GM19468 (cell line): ENCODE data around the gene NFYC.
"Not testable (repeated sequence)": the region's sequence is repeated elsewhere in the genome, so short reads cannot be mapped to it uniquely, and the experiment has no call there.

Experiments
- ATAC-seq: cut with Tn5 transposase; IDR thresholded peaks from one replicate; pipeline ENCODE4 v1.9.1; 2021; ENCODE audit warnings: mild to moderate bottlenecking, moderate library complexity, moderate number of reproducible peaks; ENCODE audit not compliant: unreplicated experiment; ENCODE audit errors: extremely low read depth

Gene NFYC

GRCh38 chr1:40664791-40665190 is 26.7 kb upstream of the NFYC start:
- ATAC-seq: no peak

- no peak for ATAC-seq
These were observed 26.0 kb upstream of the NFYC start, which contains the start of gene RIMS3 for GRCh38 chr1:40665335-40666171. RIMS3 (minus strand) TSS chr1:40665682; CDS start chr1:40641925, 23,757 bp downstream.

- no peak for ATAC-seq
These were observed 22.6 kb upstream of the NFYC start for GRCh38 chr1:40668769-40669525.

GRCh38 chr1:40673452-40673851 is 18.1 kb upstream of the NFYC start:
- no peak for ATAC-seq

GRCh38 chr1:40676501-40676900 is 15.0 kb upstream of the NFYC start:
- no peak for ATAC-seq

GRCh38 chr1:40679165-40679953 is 12.1 kb upstream of the NFYC start:
- ATAC-seq: no peak

GRCh38 chr1:40684669-40685068 is 6.8 kb upstream of the NFYC start:
- ATAC-seq: no peak

GRCh38 chr1:40687059-40687458 is 4.4 kb upstream of the NFYC start:
- ATAC-seq: no peak

GRCh38 chr1:40687661-40688060 is 3.8 kb upstream of the NFYC start:
- no peak for ATAC-seq

- no peak for ATAC-seq
These were observed 1.8 kb upstream of the NFYC start for GRCh38 chr1:40689737-40690136.

- ATAC-seq: no peak
These were observed 550 bp upstream of the NFYC start for GRCh38 chr1:40690771-40691537.

- ATAC-seq: no peak
These were observed 958 bp downstream of the NFYC start for GRCh38 chr1:40692429-40692895.

GRCh38 chr1:40693425-40693824 is 1.9 kb downstream of the NFYC start:
- ATAC-seq: no peak

- no peak for ATAC-seq
These were observed 2.9 kb downstream of the NFYC start for GRCh38 chr1:40694353-40694874.

GRCh38 chr1:40696294-40696693 is 4.8 kb downstream of the NFYC start:
- ATAC-seq: no peak

- no peak for ATAC-seq
These were observed 5.9 kb downstream of the NFYC start for GRCh38 chr1:40697436-40697835.

- ATAC-seq: no peak
These were observed 8.3 kb downstream of the NFYC start for GRCh38 chr1:40699787-40700186.

GRCh38 chr1:40701684-40702083 is 10.2 kb downstream of the NFYC start:
- no peak for ATAC-seq

- ATAC-seq: not testable (repeated sequence)
These were observed 11.3 kb downstream of the NFYC start for GRCh38 chr1:40702810-40703209.

- no peak for ATAC-seq
These were observed 11.8 kb downstream of the NFYC start for GRCh38 chr1:40703316-40703715.
